Prostate gland (tissue), 2 donors: ENCODE measurements around the gene CACNA1D.

Experiments used
- CTCF ChIP-seq, 4 experiments: fragments of 200-600 bp in 2 of 4; fragments of 450-650 bp in 2 of 4; sonication (generic) in 2 of 4; IDR thresholded peaks; 1 replicate in 3 of 4; 2 replicates in 1 of 4; pipeline ENCODE4 v1.5.1; 2016 to 2019; ENCODE audit warnings: antibody characterized with exemption in 4 of 4, mild to moderate bottlenecking in 2 of 4, moderate library complexity in 2 of 4
- POLR2A ChIP-seq: fragments of 450-650 bp; IDR thresholded peaks from one replicate; pipeline ENCODE4 v1.6.1; 2016; ENCODE audit warnings: antibody characterized with exemption, mild to moderate bottlenecking
- POLR2AphosphoS5 ChIP-seq: sonication (generic); formaldehyde crosslinking; IDR thresholded peaks from one replicate; pipeline ENCODE4 v1.6.1; 2017; ENCODE audit warnings: antibody characterized with exemption

- TF ChIP-seq CTCF (IDR thresholded peaks at IDR 0.05) (no peak), POLR2AphosphoS5 (no peak), POLR2A (no peak)
Observed at GRCh38 chr3:53694666-53695323, 200.4 kb downstream of the CACNA1D start.
